ENCODE measurements around the gene FUS. TPM values are rescaled to one million over a fixed set of nuclear protein-coding genes. Genes with fewer than 3 reads are reported as not detected.
A peak's percentile ranks its signal among the peaks of the same experiment; 100 is the strongest.

The FUS gene
- total and polyA plus RNA-seq, 2 of the 13 experiments (the other 11 are each of a cell fraction or from before 2014, with no cell fraction given): 68.1 to 168 TPM

GRCh38 chr16:31179747-31180459 lies at the start of gene FUS (continued):
- TF ChIP-seq GMEB2 (CRISPR knock-in tag; IDR thresholded peaks at IDR 0.05; ENCODE audit: low read depth) (peak; percentile 77), NPAS2 (CRISPR knock-in tag; IDR thresholded peaks at IDR 0.05; ENCODE audit: borderline replicate concordance) (no peak), LBX2 (CRISPR knock-in tag; IDR thresholded peaks at IDR 0.05; ENCODE audit: borderline replicate concordance) (peak; percentile 78; the same call in 1 of the 2 replicates), ZFP90 (CRISPR knock-in tag; IDR thresholded peaks at IDR 0.05; ENCODE audit: borderline replicate concordance) (peak; percentile 80), TMF1 (CRISPR knock-in tag; IDR thresholded peaks at IDR 0.05; ENCODE audit: low read depth) (peak; percentile 82), JUND (CRISPR knock-in tag; IDR thresholded peaks at IDR 0.05) (no peak; the same call in 1 of the 2 replicates), ELF3 (CRISPR knock-in tag; IDR thresholded peaks at IDR 0.05) (peak; percentile 75; the same call in 1 of the 2 replicates), ZFP41 (CRISPR knock-in tag; IDR thresholded peaks at IDR 0.05; ENCODE audit: borderline replicate concordance) (peak; percentile 95), ZNF513 (CRISPR knock-in tag; conservative IDR thresholded peaks at IDR 0.05) (peak; percentile 88; the same call in 1 of the 2 replicates), STAT5B (CRISPR knock-in tag; IDR thresholded peaks at IDR 0.05) (peak; percentile 97), SAP130 (CRISPR knock-in tag; IDR thresholded peaks at IDR 0.05; ENCODE audit: low read depth) (peak; percentile 69), TARDBP (CRISPR knock-in tag; IDR thresholded peaks at IDR 0.05) (peak; percentile 69), CREM (IDR thresholded peaks at IDR 0.05) (peak; percentile 75), CREM (CRISPR knock-in tag; IDR thresholded peaks at IDR 0.05) (peak; percentile 58; the same call in 1 of the 2 replicates), RXRA (CRISPR knock-in tag; IDR thresholded peaks at IDR 0.05) (peak; percentile 73), EZH2 (conservative IDR thresholded peaks at IDR 0.05; ENCODE audit: low read depth, low read length) (no peak), KLF15 (CRISPR knock-in tag; IDR thresholded peaks at IDR 0.05; ENCODE audit: borderline replicate concordance) (no peak; the same call in 1 of the 2 replicates), CCAR2 (optimal IDR thresholded peaks at IDR 0.05; ENCODE audit: low read depth, low read length) (peak; percentile 26), HOXA3 (CRISPR knock-in tag; IDR thresholded peaks at IDR 0.05) (peak; percentile 81; the same call in 1 of the 2 replicates), RFX1 (IDR thresholded peaks at IDR 0.05) (no peak)
- TF ChIP-seq, protein P1, sequence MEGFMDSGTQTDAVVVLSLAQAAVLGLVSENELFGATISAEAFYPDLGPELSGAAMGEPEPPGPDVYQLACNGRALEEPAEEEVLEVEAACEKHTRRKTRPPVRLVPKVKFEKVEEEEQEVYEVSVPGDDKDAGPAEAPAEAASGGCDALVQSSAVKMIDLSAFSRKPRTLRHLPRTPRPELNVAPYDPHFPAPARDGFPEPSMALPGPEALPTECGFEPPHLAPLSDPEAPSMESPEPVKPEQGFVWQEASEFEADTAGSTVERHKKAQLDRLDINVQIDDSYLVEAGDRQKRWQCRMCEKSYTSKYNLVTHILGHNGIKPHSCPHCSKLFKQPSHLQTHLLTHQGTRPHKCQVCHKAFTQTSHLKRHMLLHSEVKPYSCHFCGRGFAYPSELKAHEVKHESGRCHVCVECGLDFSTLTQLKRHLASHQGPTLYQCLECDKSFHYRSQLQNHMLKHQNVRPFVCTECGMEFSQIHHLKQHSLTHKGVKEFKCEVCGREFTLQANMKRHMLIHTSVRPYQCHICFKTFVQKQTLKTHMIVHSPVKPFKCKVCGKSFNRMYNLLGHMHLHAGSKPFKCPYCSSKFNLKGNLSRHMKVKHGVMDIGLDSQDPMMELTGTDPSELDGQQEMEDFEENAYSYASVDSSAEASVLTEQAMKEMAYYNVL (CRISPR knock-in tag; IDR thresholded peaks at IDR 0.05; ENCODE audit: borderline replicate concordance): no peak

Measured in HepG2 (cell line).